HepG2 (cell line): ENCODE results near the gene IGFALS. TPM values are rescaled to one million over a fixed set of nuclear protein-coding genes. Genes with fewer than 3 reads are reported as not detected.

Experiments used
- AGO2 ChIP-seq: fragments of 200-400 bp; formaldehyde crosslinking; optimal IDR thresholded peaks from 2 replicates; pipeline ENCODE3; 2017; ENCODE audit warnings: mild to moderate bottlenecking, low read depth, low read length, moderate library complexity
- KLF16 ChIP-seq, 2 experiments: sonication (generic) in 1 of 2; formaldehyde crosslinking in 1 of 2; IDR thresholded peaks; 2 replicates each; pipeline versions ENCODE4 v1.6.1 to v1.8.0; 2016 to 2023; ENCODE audit warnings: missing genetic modification reagents in 2 of 2, missing compliant biosample characterization in 1 of 2
- MTF1 ChIP-seq: sonication (generic); formaldehyde crosslinking; IDR thresholded peaks from 2 replicates; pipeline ENCODE4 v1.5.0; 2020; ENCODE audit warnings: missing genetic modification reagents
- NCOA1 ChIP-seq: sonication (generic); formaldehyde crosslinking; IDR thresholded peaks from 2 replicates; pipeline ENCODE4 v1.9.0; 2021; ENCODE audit warnings: missing genetic modification reagents
- POLR2G ChIP-seq: fragments of 200-400 bp; formaldehyde crosslinking; IDR thresholded peaks from 2 replicates; pipeline ENCODE4 v1.6.1; 2018; ENCODE audit warnings: mild to moderate bottlenecking, low read depth, low read length, moderate library complexity
- RBM22 ChIP-seq: fragments of 200-400 bp; formaldehyde crosslinking; optimal IDR thresholded peaks from 2 replicates; pipeline ENCODE3; 2017; ENCODE audit warnings: mild to moderate bottlenecking, low read length, moderate library complexity
- ZFP36L2 ChIP-seq: sonication (generic); formaldehyde crosslinking; IDR thresholded peaks from 2 replicates; pipeline ENCODE4 v1.4.0; 2020; ENCODE audit warnings: missing genetic modification reagents
- ZNF337 ChIP-seq: sonication (generic); formaldehyde crosslinking; IDR thresholded peaks from 2 replicates; pipeline ENCODE4 v1.5.1; 2020; ENCODE audit warnings: missing genetic modification reagents, low read depth, mild to moderate bottlenecking, borderline replicate concordance
- ZNF446 ChIP-seq: sonication (generic); formaldehyde crosslinking; IDR thresholded peaks from 2 replicates; pipeline ENCODE4 v1.5.0; 2020; ENCODE audit warnings: mild to moderate bottlenecking, missing genetic modification reagents
- ZNF670 ChIP-seq: sonication (generic); formaldehyde crosslinking; IDR thresholded peaks from 2 replicates; pipeline ENCODE4 v1.8.0; 2022; ENCODE audit warnings: mild to moderate bottlenecking, missing genetic modification reagents, borderline replicate concordance
- ZNF737 ChIP-seq: sonication (generic); formaldehyde crosslinking; IDR thresholded peaks from 2 replicates; pipeline ENCODE4 v1.5.0; 2020; ENCODE audit warnings: missing genetic modification reagents, mild to moderate bottlenecking, borderline replicate concordance
- polyA plus RNA-seq, 8 experiments: library from polyadenylated mRNA; depleted of rRNA in 3 of 8; stranded (reverse) in 7 of 8; unstranded in 1 of 8; fragments of >200 nt; fragmentation: Illumina TruSeq in 4 of 8; extraction: Trizol in 4 of 8; gene quantifications; 2 replicates each; pipeline versions ENCODE4 v1.2.1 to v1.2.3, GENCODE V29; 2011 to 2016; ENCODE audit warnings: low read depth in 4 of 8, missing spikeins in 1 of 8, mixed read lengths in 1 of 8; ENCODE audit not compliant: insufficient read depth in 1 of 8
- total RNA-seq, 5 experiments: library from RNA; depleted of rRNA; stranded (reverse); fragments of >200 nt; fragmentation: Illumina TruSeq; extraction: Trizol; gene quantifications; 2 replicates each; pipeline ENCODE4 v1.2.3, GENCODE V29; 2016; ENCODE audit warnings: low read depth in 1 of 5
- TF ChIP-seq, protein P1 (sequence below): sonication (generic); formaldehyde crosslinking; IDR thresholded peaks from 2 replicates; pipeline ENCODE4 v1.4.0; 2020; ENCODE audit warnings: mild to moderate bottlenecking, missing genetic modification reagents
- TF ChIP-seq, protein P2 (sequence below): sonication (generic); formaldehyde crosslinking; IDR thresholded peaks from 2 replicates; pipeline ENCODE4 v1.8.1; 2023; ENCODE audit warnings: mild to moderate bottlenecking, missing genetic modification reagents
- TF ChIP-seq, protein P3 (sequence below): sonication (generic); formaldehyde crosslinking; conservative IDR thresholded peaks from 2 replicates; pipeline ENCODE4 v1.4.0; 2020; ENCODE audit warnings: missing genetic modification reagents
- TF ChIP-seq, protein P4 (sequence below): sonication (generic); formaldehyde crosslinking; IDR thresholded peaks from 2 replicates; pipeline ENCODE4 v1.4.0; 2020; ENCODE audit warnings: mild to moderate bottlenecking, missing genetic modification reagents, borderline replicate concordance
- TF ChIP-seq, protein P5 (sequence below): sonication (generic); formaldehyde crosslinking; IDR thresholded peaks from 2 replicates; pipeline ENCODE4 v1.5.0; 2020; ENCODE audit warnings: mild to moderate bottlenecking, missing genetic modification reagents
- TF ChIP-seq, protein P6 (sequence below): sonication (generic); formaldehyde crosslinking; IDR thresholded peaks from 2 replicates; pipeline ENCODE4 v1.5.0; 2020; ENCODE audit warnings: mild to moderate bottlenecking, missing genetic modification reagents

Gene IGFALS
- total and polyA plus RNA-seq, 2 of the 13 experiments (the other 11 are each of a cell fraction or from before 2014, with no cell fraction given): 0.34 to 2.4 TPM

DNA sequence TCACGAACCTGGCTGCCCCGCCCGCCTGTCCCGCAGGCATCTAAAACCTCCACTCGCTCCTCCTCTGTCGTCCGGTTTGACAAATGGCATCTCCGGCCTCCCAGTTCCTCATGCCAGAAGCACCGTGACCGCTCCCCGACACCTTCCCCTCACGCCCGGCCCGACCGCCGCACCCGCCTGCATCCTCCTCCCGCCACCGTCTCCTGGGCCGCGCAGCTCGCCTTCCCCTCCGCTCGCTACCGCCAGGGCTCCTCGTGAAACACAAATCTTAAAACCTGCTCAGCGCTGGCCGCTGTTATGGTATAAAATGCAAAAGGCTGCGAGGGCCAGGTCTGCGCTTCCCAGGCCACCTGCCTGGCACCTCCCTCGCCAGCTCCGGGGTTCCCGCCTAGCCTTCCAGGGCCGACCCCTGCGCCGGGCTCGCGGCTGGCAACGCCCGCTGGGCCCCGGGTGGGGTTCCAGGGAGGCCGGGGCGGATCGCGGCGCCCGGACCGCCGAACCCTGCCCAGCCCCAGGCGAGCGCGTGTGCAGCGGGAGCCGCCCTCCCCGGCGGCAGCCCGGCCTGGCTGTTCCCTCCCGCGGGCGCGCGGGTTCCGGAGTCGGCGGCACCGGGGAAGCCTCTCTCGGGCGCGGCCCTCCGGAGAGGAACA is 11.6 kb downstream of the IGFALS start (continued):
- TF ChIP-seq, protein P1, sequence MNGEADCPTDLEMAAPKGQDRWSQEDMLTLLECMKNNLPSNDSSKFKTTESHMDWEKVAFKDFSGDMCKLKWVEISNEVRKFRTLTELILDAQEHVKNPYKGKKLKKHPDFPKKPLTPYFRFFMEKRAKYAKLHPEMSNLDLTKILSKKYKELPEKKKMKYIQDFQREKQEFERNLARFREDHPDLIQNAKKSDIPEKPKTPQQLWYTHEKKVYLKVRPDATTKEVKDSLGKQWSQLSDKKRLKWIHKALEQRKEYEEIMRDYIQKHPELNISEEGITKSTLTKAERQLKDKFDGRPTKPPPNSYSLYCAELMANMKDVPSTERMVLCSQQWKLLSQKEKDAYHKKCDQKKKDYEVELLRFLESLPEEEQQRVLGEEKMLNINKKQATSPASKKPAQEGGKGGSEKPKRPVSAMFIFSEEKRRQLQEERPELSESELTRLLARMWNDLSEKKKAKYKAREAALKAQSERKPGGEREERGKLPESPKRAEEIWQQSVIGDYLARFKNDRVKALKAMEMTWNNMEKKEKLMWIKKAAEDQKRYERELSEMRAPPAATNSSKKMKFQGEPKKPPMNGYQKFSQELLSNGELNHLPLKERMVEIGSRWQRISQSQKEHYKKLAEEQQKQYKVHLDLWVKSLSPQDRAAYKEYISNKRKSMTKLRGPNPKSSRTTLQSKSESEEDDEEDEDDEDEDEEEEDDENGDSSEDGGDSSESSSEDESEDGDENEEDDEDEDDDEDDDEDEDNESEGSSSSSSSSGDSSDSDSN: peak; percentile 48; the same call in 1 of the 2 replicates
- 0 out of 2 replicates have a peak, but pooled peaks have one; percentile 21 for TF ChIP-seq ZNF446 (CRISPR knock-in tag)
- no peak for TF ChIP-seq KLF16 (CRISPR knock-in tag; IDR thresholded peaks at IDR 0.05)
- TF ChIP-seq NCOA1 (CRISPR knock-in tag): no peak
- TF ChIP-seq MTF1 (CRISPR knock-in tag): no peak
- TF ChIP-seq, protein P2, sequence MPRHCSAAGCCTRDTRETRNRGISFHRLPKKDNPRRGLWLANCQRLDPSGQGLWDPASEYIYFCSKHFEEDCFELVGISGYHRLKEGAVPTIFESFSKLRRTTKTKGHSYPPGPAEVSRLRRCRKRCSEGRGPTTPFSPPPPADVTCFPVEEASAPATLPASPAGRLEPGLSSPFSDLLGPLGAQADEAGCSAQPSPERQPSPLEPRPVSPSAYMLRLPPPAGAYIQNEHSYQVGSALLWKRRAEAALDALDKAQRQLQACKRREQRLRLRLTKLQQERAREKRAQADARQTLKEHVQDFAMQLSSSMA (CRISPR knock-in tag): no peak
- no peak for TF ChIP-seq ZNF670 (CRISPR knock-in tag)
- TF ChIP-seq, protein P3, sequence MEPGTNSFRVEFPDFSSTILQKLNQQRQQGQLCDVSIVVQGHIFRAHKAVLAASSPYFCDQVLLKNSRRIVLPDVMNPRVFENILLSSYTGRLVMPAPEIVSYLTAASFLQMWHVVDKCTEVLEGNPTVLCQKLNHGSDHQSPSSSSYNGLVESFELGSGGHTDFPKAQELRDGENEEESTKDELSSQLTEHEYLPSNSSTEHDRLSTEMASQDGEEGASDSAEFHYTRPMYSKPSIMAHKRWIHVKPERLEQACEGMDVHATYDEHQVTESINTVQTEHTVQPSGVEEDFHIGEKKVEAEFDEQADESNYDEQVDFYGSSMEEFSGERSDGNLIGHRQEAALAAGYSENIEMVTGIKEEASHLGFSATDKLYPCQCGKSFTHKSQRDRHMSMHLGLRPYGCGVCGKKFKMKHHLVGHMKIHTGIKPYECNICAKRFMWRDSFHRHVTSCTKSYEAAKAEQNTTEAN (CRISPR knock-in tag): 0 out of 2 replicates have a peak, but pooled peaks have one; percentile 17
- TF ChIP-seq, protein P4, sequence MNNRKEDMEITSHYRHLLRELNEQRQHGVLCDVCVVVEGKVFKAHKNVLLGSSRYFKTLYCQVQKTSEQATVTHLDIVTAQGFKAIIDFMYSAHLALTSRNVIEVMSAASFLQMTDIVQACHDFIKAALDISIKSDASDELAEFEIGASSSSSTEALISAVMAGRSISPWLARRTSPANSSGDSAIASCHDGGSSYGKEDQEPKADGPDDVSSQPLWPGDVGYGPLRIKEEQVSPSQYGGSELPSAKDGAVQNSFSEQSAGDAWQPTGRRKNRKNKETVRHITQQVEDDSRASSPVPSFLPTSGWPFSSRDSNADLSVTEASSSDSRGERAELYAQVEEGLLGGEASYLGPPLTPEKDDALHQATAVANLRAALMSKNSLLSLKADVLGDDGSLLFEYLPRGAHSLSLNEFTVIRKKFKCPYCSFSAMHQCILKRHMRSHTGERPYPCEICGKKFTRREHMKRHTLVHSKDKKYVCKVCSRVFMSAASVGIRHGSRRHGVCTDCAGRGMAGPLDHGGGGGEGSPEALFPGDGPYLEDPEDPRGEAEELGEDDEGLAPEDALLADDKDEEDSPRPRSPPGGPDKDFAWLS: no peak
- peak; percentile 91 for TF ChIP-seq AGO2
- TF ChIP-seq, protein P5, sequence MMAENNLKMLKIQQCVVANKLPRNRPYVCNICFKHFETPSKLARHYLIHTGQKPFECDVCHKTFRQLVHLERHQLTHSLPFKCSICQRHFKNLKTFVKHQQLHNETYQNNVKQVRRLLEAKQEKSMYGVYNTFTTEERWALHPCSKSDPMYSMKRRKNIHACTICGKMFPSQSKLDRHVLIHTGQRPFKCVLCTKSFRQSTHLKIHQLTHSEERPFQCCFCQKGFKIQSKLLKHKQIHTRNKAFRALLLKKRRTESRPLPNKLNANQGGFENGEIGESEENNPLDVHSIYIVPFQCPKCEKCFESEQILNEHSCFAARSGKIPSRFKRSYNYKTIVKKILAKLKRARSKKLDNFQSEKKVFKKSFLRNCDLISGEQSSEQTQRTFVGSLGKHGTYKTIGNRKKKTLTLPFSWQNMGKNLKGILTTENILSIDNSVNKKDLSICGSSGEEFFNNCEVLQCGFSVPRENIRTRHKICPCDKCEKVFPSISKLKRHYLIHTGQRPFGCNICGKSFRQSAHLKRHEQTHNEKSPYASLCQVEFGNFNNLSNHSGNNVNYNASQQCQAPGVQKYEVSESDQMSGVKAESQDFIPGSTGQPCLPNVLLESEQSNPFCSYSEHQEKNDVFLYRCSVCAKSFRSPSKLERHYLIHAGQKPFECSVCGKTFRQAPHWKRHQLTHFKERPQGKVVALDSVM: no peak
- no peak for TF ChIP-seq ZNF337 (CRISPR knock-in tag)
- TF ChIP-seq POLR2G: peak; percentile 46; the same call in 1 of the 2 replicates
- TF ChIP-seq ZNF737 (CRISPR knock-in tag): 0 out of 2 replicates have a peak, but pooled peaks have one; percentile 27
- TF ChIP-seq ZFP36L2: no peak
- TF ChIP-seq, protein P6, sequence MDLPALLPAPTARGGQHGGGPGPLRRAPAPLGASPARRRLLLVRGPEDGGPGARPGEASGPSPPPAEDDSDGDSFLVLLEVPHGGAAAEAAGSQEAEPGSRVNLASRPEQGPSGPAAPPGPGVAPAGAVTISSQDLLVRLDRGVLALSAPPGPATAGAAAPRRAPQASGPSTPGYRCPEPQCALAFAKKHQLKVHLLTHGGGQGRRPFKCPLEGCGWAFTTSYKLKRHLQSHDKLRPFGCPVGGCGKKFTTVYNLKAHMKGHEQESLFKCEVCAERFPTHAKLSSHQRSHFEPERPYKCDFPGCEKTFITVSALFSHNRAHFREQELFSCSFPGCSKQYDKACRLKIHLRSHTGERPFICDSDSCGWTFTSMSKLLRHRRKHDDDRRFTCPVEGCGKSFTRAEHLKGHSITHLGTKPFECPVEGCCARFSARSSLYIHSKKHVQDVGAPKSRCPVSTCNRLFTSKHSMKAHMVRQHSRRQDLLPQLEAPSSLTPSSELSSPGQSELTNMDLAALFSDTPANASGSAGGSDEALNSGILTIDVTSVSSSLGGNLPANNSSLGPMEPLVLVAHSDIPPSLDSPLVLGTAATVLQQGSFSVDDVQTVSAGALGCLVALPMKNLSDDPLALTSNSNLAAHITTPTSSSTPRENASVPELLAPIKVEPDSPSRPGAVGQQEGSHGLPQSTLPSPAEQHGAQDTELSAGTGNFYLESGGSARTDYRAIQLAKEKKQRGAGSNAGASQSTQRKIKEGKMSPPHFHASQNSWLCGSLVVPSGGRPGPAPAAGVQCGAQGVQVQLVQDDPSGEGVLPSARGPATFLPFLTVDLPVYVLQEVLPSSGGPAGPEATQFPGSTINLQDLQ: 0 out of 2 replicates have a peak, but pooled peaks have one; percentile 27
- peak; percentile 35 for TF ChIP-seq RBM22
